Prostate gland (tissue), 2 donors: ENCODE data around the gene NKTR. TPM values are rescaled to one million over a fixed set of nuclear protein-coding genes. Genes with fewer than 3 reads are reported as not detected.

Experiments used
- DNase-seq: peaks from one replicate; pipeline ENCODE4 v3.0.0-alpha.2; 2019; ENCODE audit warnings: low spot score
- H3K27ac ChIP-seq, 2 donors: fragments of 200-600 bp; sonication (generic); 2 replicates each; pipeline ENCODE4 v1.5.1; 2017 to 2019
- H3K27me3 ChIP-seq: fragments of 200-600 bp; sonication (generic); replicated peaks from 2 replicates; pipeline ENCODE4 v1.5.1; 2019; ENCODE audit not compliant: insufficient read depth
- H3K36me3 ChIP-seq, 2 donors: fragments of 200-600 bp; sonication (generic); 1 replicate in 1 of 2; 2 replicates in 1 of 2; pipeline versions ENCODE4 v1.5.1 to v1.8.1; 2017 to 2019
- H3K4me1 ChIP-seq: fragments of 200-600 bp; sonication (generic); replicated peaks from 2 replicates; pipeline ENCODE4 v1.5.1; 2019
- H3K4me3 ChIP-seq, 2 donors: fragments of 200-600 bp; sonication (generic); 2 replicates each; pipeline ENCODE4 v1.5.1; 2017 to 2019
- H3K9me3 ChIP-seq: fragments of 200-600 bp; sonication (generic); 2 replicates; pipeline ENCODE4 v1.5.1; 2017
- CTCF ChIP-seq, 4 experiments: fragments of 200-600 bp in 2 of 4; fragments of 450-650 bp in 2 of 4; sonication (generic) in 2 of 4; IDR thresholded peaks; 1 replicate in 3 of 4; 2 replicates in 1 of 4; pipeline ENCODE4 v1.5.1; 2016 to 2019; ENCODE audit warnings: antibody characterized with exemption in 4 of 4, mild to moderate bottlenecking in 2 of 4, moderate library complexity in 2 of 4
- POLR2A ChIP-seq: fragments of 450-650 bp; IDR thresholded peaks from one replicate; pipeline ENCODE4 v1.6.1; 2016; ENCODE audit warnings: antibody characterized with exemption, mild to moderate bottlenecking
- POLR2AphosphoS5 ChIP-seq: sonication (generic); formaldehyde crosslinking; IDR thresholded peaks from one replicate; pipeline ENCODE4 v1.6.1; 2017; ENCODE audit warnings: antibody characterized with exemption
- WGBS: methylation state at CpG from one replicate; pipeline ENCODE4 v1.1.5; 2018; 5-methylcytosine and 5-hydroxymethylcytosine counted together
- intact Hi-C: fragments of 100-400 bp; cut with DNase I; formaldehyde crosslinking; loops from one replicate; pipeline ENCODE4 v1.14.2; 2022
- total RNA-seq, 2 donors: library from RNA; depleted of rRNA; stranded (reverse); fragments of >200 nt; gene quantifications; one replicate each; pipeline ENCODE4 v1.1.0, GENCODE V29; 2016

Gene NKTR
- total RNA-seq, 2 donors from 2014 or later, result 42.2 to 91.6 TPM

DNA sequence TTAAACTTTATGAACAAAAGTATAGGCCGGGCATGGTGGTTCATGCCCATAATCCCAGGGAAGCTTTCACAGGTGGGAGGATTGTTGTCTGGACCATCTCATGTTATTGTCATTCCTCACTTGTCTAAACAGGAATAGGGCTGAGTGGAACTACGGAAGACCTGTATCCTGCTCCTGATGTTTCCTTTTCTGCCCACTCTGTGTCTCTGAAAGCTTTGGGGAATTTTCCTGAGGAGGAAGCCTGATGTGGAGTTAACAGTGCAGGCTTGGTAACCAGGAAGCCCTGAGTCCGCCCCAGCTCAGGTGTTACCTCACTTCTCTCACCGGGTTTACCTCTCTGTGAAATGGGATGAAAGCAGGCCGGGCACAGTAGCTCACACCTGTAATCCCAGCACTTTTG lies 11.9 kb upstream of the NKTR start:
- no peaks in the 10 kb centered on the region for H3K4me1 ChIP-seq
- H3K27ac ChIP-seq, result no peak overlapping the region
- no peak for DNase-seq
- H3K36me3 ChIP-seq, result no peaks in the 10 kb centered on the region
- no peak for TF ChIP-seq POLR2AphosphoS5
- TF ChIP-seq CTCF (IDR thresholded peaks at IDR 0.05), result no peak
- no peak for TF ChIP-seq POLR2A
- no peaks in the 10 kb centered on the region for H3K9me3 ChIP-seq
- 66% methylated on average over 5 of the region's 5 CpGs for WGBS
- no peak overlapping the region for H3K4me3 ChIP-seq
- intact Hi-C loops, result no loop called here
- no peaks in the 10 kb centered on the region for H3K27me3 ChIP-seq

DNA sequence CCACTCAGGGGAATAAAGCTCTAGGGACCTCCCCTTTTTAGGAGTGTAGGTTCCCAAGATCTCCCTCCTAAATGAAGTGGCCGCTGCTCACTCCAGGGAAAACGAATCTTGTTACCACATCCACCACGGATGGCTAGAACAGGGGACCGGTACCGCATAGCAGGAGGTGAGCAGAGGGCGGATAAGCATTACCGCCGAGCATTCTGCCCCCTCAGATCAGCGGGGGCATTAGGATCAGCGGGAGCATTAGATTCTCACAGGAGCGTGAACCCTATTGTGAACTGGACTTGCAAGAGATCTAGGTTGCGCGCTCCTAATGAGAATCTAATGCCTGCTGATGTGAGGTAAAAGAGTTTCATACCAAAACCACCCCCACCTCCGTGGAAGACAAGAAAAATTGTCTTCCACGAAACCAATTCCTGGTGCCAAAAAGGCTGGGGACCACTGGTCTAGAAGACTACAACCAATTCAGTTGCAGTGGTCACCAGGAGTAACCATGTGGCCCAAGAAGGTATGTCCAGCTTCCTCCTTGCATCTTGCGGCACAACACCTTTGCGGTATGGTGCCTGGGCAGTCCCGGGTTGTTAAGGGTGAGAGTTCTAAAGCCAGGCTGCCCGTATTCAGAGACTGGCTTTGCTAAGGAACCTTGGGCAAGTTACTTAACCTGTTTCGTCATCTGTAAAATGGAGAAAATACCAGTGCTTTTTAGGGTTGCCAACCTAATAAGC lies 10.9 kb upstream of the NKTR start:
- intact Hi-C loops, result loop anchor here (1.0 kb wide), 1 partner anchor 11 kb away; the partner anchor contains the start of gene NKTR
- no peak for DNase-seq

DNA sequence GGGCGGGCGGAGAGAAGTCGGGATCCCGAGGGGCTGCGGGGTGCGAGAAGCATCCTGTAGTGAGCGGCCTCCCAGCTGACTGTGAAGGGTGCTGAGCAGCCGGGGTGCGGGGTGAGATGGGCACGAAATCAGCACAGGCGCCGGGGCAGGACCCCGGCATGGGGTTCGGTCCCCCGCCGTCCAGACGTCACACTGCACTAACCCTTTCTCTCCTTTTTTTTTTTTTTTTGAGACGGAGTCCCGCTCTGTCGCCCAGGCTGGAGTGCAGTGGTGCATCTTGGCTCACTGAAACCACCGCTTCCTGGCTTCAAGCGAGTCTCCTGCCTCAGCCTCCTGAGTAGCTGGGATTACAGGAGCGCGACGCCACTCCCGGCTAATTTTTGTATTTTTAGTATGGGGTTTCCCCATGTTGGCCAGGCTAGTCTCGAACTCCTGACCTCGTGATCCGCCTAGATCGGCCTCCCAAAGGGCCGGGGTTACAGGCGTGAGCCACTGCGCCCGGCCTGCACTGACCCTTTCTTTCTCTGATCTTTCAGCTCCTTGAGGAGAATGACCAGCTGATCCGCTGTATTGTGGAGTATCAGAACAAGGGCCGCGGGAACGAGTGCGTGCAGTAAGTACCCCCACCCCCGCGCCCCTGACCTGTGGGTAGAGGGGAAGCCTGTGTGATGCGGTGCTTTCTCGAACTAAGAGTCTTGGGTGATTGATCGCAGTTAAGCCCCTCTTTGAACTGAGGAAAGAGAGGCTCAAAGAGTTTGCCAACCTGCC lies 9.3 kb upstream of the NKTR start:
- WGBS, result 5% methylated on average over 42 of the region's 44 CpGs
- H3K27me3 ChIP-seq, result no peaks in the 10 kb centered on the region

More for the DNA sequence above, 10.9 kb upstream of the NKTR start:
- Histone ChIP-seq H3K27ac (peak overlapping the region; percentile 85 to 87), H3K36me3 (no peaks in the 10 kb centered on the region), H3K4me1 (no peaks in the 10 kb centered on the region), H3K4me3 (no peak overlapping the region), H3K9me3 (no peaks in the 10 kb centered on the region), H3K27me3 (no peaks in the 10 kb centered on the region)
- 91% methylated on average over 20 of the region's 20 CpGs for WGBS
- TF ChIP-seq CTCF (IDR thresholded peaks at IDR 0.05) (no peak), POLR2AphosphoS5 (no peak), POLR2A (no peak)

DNA sequence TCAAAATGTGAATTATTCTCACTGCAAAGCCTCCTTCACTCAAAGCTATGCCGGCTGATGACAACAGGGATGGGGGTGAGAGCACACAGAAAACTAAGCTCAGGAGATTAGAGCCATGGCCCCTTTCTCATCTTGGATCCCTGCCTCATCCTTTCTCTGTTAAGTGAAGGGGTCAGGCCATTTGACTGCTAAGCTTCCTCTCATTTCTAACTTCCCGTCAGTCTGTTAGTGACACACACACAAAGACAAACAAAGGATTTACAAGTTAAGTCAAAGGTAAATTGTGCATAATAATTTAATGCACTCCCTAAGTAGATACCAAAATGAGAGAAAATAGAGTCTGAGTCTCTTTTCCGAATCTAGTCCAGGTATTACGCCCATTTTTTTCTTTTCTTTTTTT lies 8.7 kb upstream of the NKTR start:
- WGBS, result 71% methylated on average over 4 of the region's 4 CpGs
- H3K9me3 ChIP-seq, result no peaks in the 10 kb centered on the region
- intact Hi-C loops, result no loop called here
- DNase-seq, result no peak
- TF ChIP-seq CTCF (IDR thresholded peaks at IDR 0.05) (no peak), POLR2A (no peak), POLR2AphosphoS5 (no peak)
- no peaks in the 10 kb centered on the region for H3K27me3 ChIP-seq
- no peaks in the 10 kb centered on the region for H3K4me1 ChIP-seq
- H3K36me3 ChIP-seq, result no peaks in the 10 kb centered on the region
- H3K4me3 ChIP-seq, result peak overlapping the region; percentile 57 to 60
- H3K27ac ChIP-seq, result peak overlapping the region; percentile 85 to 87

More for the DNA sequence above, 9.3 kb upstream of the NKTR start:
- Histone ChIP-seq H3K36me3 (no peaks in the 10 kb centered on the region), H3K9me3 (no peaks in the 10 kb centered on the region), H3K4me1 (no peaks in the 10 kb centered on the region), H3K27ac (peak overlapping the region; percentile 85 to 87), H3K4me3 (peak overlapping the region; percentile 57 to 60)
- no peak for TF ChIP-seq POLR2A
- no peak for TF ChIP-seq POLR2AphosphoS5
- TF ChIP-seq CTCF (IDR thresholded peaks at IDR 0.05), result no peak
- intact Hi-C loops, result loop anchor here (1.0 kb wide), 1 partner anchor 9 kb away; the partner anchor contains the start of gene NKTR
- no peak for DNase-seq
